Endometrial microvascular endothelial cells (primary cell): Measurements from ENCODE around the gene VPS4B. TPM values are rescaled to one million over a fixed set of nuclear protein-coding genes. Genes with fewer than 3 reads are reported as not detected.
"Not testable (repeated sequence)": the region's sequence is repeated elsewhere in the genome, so short reads cannot be mapped to it uniquely, and the experiment has no call there.

Experiments used
- in situ Hi-C: cut with HindIII; loops from 2 replicates; pipeline ENCODE4 v1.10.0; 2017; ENCODE audit warnings: low sequenced_read_pairs, low pct_unique_long_range_greater_than_20kb; ENCODE audit errors: inconsistent ontology term
- total RNA-seq: library from RNA; depleted of rRNA; stranded (reverse); fragments of >200 nt; gene quantifications from one replicate; pipeline ENCODE4 v1.2.3, GENCODE V29; 2015; ENCODE audit errors: inconsistent ontology term

The VPS4B gene
- 35.9 TPM for total RNA-seq

- in situ Hi-C loops: no loop called here
These were observed at the start of gene VPS4B for GRCh38 chr18:63422087-63422863. VPS4B (minus strand) TSS chr18:63422476; CDS start chr18:63422259, 217 bp downstream.

DNA sequence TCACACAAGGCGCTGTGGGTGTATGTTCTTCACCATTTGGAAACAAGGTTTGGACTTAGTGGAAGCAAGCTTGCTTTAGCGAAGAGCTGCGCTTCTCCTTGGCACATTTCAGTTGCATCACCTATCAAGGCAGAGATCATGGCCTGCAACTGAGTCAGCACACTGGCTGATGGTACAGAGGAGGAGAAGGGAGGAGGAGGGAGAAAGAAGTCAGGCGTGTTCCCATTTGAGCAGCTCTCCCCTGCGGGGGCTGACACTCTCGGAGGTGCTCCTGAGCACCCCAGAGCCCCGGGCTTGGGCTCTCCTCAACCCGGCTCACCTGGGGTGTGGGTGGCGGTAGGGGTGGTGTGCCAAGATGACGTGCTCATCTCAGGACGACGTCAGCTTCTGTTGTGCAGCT lies 48.5 kb upstream of the VPS4B start:
- in situ Hi-C loops: no loop called here

DNA sequence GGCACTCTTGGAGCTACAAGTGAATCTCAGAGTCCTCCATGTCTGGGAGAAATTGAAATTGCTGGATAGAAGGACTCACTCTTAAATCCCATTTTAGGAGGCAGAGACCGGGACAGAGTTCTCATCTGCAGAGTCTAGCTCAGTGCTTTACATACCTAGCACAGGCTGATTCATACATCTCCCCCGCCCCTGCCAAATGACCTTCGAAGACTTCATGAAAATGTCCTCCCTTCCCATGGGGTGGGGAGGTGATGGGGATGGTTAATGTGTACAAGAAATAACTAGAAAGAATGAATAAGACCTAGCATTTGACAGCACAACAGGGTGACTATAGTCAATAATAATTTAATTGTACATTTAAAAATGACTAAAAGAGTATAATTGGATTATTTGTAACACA lies 46.3 kb upstream of the VPS4B start:
- in situ Hi-C loops: no loop called here

- in situ Hi-C loops: no loop called here
These were observed 45.4 kb upstream of the VPS4B start for GRCh38 chr18:63467699-63468098.

DNA sequence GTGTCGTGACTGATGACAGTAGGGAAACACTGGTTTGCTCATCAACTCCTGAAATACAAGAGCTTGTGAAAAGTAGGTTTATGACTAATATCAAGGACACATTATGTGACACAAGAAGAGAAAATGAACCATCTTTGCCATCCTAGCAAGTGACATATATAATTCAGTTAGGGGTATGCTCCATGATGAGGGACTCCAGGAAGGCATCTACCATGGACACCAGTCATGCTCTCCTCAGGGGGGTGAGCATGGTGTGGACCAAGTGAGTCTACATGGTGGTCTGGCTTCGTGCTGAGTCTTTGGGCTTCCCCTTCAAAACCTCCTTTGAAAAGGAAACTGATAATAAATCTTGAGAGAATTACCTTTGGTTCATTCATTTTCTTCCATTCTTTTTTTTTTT lies 42.8 kb upstream of the VPS4B start:
- in situ Hi-C loops: no loop called here

DNA sequence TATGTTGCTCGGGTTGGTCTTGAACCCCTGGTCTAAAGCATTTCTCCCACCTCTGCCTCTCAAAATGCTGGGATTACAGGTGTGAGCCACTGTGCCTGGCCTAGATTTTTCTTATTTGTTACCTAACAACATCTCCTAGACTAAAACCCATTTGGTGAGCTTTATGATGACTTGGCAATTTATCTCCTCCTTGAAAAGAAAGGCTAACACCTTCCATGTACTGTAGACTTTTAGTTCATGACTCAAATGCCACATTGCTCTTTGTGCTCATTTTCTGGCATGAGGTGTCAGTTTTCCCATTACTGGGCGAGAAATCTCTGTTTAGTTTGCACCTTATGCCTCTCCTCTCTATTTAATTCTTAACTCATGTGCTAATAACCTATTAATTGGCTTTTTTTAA lies 42.2 kb upstream of the VPS4B start:
- in situ Hi-C loops: no loop called here

GRCh38 chr18:63460414-63460813 lies 38.1 kb upstream of the VPS4B start:
- in situ Hi-C loops: no loop called here

DNA sequence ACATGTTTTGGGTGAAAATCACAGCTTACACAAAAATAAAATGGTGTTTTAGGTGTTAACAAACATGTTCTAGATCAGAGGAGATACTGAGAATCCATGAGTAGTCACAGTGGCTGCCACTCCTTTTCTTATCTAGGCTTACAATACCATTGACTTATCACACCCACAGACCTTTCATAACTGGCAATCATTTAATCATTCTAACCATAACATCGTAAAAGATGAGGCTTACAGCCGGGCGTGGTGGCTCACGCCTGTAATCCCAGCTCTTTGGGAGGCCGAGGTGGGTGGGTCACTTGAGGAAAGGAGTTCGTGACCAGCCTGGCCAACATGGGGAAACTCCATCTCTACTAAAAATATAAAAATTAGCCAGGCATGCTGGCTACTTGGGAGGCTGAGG lies 35.7 kb upstream of the VPS4B start:
- in situ Hi-C loops: no loop called here

DNA sequence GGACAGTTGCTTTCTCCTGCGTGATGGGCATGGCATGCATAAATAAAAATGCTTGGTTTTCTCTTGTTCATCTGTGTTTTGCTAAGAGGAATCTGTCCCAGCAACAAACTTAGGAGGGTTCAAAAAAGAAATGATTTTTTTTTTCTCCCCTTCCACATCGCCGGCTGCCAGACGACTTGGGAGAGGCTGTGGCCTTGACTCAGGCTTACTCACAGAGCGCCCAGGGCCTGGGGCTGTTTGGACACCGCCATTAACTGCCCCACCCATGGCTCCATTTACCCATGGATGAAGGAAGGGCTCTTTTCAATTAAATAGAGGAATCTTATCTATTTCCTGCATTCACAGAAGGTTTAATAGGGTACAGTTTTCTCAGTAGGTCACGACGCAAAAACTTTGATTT lies 32.2 kb upstream of the VPS4B start:
- in situ Hi-C loops: no loop called here

DNA sequence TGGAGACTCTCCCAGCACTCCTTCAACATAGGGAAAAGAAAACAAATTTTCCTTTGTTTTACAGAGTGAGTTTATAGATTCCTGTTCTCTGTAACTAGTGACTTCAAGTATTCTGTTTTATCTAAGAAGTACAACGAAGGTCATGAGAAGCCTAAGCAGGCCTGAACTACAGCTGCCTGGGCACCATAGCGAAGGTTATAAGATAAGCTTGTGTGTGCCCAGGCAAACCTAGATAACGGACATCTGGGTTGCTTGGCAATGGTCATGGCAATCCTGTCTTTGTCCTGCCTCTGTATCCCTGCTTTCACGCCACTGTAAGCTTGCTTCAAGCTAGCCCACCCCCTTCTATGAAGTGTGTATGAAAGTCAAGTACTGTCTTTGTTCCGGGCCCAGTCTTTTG lies 30.5 kb upstream of the VPS4B start:
- in situ Hi-C loops: not testable (repeated sequence)

DNA sequence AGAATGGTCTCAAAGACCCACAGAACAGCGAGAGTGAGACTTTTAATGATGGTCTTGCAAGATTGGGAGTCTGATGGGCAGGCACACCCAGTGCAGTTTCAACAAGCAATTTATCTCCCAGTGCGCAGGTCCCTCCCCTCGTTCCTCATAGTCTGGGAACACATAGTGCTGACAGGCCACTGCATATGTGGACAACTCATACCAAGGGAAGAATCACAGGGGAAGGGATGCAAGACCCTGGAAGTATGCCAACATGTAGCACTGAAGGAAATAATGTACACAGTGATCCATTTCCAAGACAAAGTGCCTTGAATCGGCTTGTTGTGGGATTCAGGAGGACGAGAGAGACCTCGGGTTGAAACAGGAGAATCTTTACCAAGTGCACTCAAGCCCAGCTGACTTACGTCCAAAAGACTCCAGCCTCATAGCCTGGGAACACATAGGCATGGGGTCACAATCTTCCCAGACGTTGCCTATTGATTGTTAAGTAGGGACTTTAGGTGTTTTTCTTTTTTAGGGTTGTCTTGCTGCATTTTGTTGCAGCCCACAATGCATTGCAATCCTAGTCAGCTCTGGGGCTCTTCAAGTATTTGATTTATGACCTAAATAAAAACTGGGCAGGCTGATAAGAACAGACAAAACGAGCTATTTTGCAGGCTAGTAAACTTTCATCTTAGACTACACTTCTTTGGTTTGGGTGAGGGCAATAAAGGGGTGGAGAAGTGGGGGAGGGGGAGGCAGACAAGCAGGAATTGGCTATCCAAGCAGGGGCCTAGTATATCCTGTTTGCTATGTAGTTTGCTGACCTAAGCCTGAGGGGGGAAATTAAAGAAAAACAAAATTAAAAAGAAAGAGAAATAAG lies 29.8 kb upstream of the VPS4B start:
- in situ Hi-C loops: no loop called here

DNA sequence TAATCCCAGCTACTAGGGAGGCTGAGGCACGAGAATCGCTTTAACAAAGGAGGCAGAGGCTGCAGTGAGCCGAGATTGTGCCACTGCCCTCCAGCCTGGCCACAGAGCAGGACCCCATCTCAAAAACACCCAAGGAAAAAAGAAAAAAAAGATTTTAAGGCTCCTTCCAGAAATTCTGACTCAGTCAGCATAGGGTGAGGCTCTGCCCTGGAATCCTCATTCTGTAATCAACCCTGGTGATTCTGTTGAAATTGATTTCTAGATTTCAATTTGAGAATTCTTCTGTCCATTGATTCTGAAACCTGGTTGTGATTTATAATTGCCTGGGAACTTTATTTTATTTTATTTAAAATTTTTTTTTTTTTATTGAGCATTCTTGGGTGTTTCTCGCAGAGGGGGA lies 27.1 kb upstream of the VPS4B start:
- in situ Hi-C loops: no loop called here

GRCh38 chr18:63447066-63447465 lies 24.8 kb upstream of the VPS4B start:
- in situ Hi-C loops: no loop called here

DNA sequence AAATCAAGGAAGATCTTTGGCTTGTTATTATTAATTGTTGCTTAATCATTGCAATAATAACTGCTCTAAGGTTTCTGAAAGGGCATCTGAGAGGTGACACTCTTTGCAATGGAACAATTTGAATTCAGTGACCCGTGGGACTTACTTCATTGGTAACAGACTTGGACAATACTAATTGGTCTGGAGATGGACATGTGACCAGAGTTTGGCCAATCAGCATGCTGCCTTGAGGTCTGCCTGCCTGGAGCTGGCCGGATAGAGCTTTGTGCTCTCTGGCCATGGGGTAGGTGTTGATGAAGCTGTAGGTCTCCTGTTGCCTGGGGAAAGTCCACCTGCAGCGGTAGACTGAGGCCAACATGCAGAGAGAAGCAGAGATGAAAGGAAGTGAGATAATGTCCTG lies 24.0 kb upstream of the VPS4B start:
- in situ Hi-C loops: no loop called here

DNA sequence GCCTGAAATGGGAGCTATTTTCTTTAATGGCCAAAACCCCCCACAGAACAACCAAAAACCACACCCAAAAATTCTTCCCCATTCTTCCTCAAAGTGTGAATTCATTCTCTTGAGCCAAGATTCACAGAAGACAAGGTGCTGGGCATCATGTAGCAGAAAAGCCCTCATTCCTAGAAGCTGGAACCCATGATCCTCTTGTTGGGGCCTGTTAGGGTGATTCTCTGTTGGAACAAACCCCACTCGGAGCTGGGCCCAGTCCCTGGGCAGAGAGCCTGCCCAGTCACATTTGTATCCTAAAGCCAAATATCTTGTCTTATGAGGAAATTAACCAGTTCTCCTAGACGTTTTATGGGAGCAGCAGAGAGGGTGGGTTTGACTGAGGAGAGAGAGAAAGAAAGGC lies 22.8 kb upstream of the VPS4B start:
- in situ Hi-C loops: no loop called here

GRCh38 chr18:63444580-63444979 lies 22.3 kb upstream of the VPS4B start:
- in situ Hi-C loops: no loop called here

DNA sequence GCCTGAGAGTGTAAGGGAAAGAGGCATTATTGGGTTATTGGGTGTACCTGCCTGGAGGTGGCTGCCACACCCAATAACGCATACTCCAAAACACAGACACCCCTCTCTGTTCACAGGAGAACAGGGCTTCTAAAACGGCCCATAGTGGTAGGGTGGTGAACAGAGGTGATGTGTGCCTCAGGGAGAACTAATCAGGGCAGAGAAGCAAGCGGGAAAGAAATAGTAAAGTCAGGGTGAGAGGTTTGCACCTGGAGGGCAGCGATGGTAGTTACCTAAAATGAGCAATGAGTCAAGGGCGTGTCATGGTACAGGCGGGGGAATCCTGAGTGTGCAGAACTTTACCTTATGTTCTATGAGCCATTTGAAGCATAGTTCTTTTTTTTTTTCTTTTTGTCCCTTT lies 21.6 kb upstream of the VPS4B start:
- in situ Hi-C loops: no loop called here

- in situ Hi-C loops: no loop called here
These were observed 18.6 kb upstream of the VPS4B start for GRCh38 chr18:63440881-63441280.

DNA sequence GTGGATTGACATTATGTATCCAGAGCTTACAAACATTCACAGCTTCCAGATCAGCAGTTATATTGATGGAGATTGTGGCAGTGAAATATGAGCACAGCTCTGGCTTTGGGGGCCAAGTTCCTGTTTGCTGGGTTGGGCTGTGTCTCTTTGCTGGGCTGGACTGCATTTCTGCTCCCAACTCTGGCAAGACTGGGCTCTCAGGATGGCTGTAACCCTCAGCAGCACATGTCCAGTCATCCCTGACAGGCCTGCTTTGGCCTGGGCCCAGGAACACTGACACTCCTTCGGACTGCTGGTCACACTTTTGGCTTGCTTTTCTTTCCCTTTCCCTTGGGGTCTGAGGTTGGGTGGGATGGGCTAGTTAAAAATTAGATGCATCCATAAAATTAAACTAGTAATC lies 17.9 kb upstream of the VPS4B start:
- in situ Hi-C loops: no loop called here

GRCh38 chr18:63439334-63439733 lies 17.1 kb upstream of the VPS4B start:
- in situ Hi-C loops: no loop called here
